Esophagus mucosa (tissue), 1 donor: ENCODE measurements around the gene TNP2. TPM values are rescaled to one million over a fixed set of nuclear protein-coding genes. Genes with fewer than 3 reads are reported as not detected.
"Not testable (repeated sequence)": the region's sequence is repeated elsewhere in the genome, so short reads cannot be mapped to it uniquely, and the experiment has no call there.

ENCODE experiments used
- ATAC-seq: fragments of 200-7000 bp; cut with Tn5 transposase; one replicate; pipeline ENCODE4 v1.9.1; 2020
- total RNA-seq: library from RNA; stranded (reverse); gene quantifications from one replicate; pipeline ENCODE4 v1.2.4, GENCODE V29; 2023
- donor health status: DM: yes; HTN: yes; CAD: no.

The TNP2 gene
- total RNA-seq, 1 donor from 2014 or later = not detected

DNA sequence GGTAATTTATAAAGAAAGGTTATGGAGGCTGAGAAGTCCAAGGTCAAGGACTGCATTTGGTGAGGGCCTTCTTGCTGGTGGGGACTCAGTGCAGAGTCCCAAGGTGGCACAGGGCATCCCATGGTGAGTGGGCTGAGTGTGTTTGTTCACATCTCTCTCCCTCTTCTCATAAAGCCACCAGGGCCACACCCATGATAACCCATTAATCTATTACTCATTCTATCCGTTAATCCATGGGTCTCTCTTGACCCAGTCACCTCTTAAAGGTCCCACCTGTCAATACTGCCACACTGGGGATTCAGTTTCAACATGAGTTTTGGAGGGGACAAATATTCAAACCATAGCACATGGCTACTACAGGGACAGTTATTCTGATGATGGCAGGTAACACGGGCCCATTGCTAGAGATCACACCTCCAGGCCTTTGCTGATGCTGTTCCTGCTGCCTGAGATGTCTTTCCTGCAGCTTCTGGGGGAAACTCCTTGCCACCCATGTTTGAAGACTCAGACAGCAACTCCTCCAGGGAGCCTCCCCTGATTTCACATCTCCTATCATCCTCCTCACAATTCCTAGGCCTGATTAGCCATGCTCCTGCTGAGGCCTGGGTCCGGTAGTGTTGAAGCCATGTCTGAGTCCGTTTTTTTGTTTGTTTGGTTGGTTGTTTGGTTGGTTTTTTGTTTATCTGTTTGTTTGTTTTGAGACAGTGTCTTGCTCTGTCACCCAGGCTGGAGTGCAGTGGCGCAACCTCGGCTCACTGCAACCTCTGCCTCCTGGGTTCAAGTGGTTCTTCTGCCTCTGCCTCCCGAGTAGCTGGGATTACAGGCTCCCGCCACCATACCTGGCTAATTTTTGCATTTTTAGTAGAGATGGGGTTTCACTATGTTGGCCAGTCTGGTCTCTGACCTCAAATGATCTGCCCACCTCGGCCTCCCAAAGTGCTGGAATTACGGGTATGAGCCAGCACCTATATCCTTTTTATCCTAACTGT is 29.2 kb downstream of the TNP2 start:
- ATAC-seq = no peak

- no peak for ATAC-seq
Observed at GRCh38 chr16:11238272-11239202, 30.6 kb downstream of the TNP2 start.

- ATAC-seq = peak; percentile 6
Observed at GRCh38 chr16:11236461-11237254, 32.5 kb downstream of the TNP2 start.

DNA sequence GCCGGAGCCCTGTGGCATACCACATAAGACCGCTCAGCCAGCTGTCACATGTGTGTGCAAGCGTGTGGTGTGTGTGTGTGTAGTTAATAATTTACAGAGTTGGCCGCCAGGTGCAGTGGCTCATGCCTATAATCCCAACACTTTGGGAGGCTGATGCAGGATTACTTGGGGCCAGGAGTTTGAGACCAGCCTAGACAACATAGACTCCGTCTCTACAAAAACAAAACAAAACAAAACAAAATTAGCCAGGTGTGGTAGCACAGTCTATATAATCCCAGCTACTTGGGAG is 33.5 kb downstream of the TNP2 start:
- no peak for ATAC-seq

DNA sequence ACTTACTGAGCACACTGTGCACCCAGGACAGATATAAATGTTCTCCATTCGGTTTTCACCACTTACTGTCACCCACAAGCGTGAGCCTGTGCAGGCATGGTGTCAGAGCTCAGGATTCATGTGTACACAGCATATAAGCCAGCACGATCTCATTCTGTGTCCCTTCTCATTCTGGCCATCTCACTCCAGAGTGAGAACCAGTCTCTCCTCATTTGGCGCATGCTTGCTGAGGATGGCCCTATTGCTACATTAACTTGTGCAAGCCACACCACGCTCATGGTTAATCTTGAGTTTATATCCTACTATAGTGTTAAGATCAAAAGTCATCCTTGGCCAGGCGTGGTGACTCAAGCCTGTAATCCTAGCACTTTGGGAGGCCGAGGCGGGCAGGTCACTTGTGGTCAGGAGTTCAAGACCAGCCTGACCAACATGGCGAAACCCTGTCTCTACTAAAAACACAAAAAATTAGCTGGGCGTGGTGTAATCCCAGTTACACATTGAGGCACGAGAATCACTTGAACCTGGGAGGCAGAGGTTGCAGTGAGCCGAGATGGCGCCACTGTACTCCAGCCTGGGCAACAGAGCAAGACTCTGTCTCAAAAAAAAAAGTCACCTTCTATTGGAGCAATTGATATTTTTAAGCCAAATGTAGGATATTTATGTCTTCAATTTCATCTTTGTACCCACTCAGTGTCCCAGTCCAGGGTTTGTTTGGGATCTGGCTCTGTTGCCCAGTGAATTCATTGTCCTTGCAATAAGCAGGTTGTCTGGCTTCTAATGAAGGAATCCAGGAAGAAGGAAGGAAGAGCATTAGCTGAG is 34.0 kb downstream of the TNP2 start:
- ATAC-seq = no peak

GRCh38 chr16:11233727-11234376 is 35.3 kb downstream of the TNP2 start:
- ATAC-seq = no peak

DNA sequence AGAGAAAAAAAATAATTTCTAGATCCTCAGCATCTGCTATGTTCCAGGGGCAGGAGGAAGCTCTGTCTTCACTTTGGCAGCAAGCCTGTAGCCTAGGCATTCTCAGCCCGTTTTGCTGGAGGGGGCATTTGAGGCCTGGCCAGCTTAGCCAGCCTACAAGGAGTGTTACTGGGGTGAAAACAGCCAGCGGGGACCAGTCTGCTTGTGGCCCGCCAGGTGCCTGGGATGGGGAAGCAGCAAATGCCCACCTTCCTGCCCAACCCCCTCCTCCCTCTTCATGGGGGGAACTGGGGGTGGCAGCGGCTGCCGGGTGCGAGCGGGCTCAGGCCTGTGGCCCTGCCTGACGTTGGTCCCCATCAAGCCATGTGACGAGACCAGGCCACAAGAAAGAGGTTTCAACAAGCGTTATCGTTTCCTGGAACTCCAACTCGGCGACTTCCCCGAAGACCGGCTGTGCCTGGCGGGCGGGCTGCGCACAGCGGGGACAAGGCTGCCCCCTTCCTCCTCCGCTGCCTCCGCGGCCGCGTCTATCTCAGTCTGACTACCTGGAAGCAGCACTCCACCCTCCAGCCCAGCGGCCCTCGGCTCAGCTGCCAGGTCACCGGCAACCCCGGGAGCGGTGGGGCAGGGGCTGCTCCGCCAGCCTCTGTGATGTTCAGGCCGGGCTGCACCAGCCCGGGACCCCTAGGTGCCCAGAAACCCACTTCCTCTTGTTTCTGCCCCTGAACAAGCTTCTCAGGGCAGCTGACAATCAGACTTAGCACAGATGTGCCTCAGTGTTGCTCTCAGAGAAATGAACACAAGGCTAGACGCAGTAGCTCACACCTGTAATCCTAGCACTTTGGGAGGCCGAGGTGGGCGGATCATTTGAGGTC is 36.0 kb downstream of the TNP2 start:
- peak; percentile 37 for ATAC-seq

GRCh38 chr16:11232302-11232851 is 36.7 kb downstream of the TNP2 start:
- no peak for ATAC-seq

DNA sequence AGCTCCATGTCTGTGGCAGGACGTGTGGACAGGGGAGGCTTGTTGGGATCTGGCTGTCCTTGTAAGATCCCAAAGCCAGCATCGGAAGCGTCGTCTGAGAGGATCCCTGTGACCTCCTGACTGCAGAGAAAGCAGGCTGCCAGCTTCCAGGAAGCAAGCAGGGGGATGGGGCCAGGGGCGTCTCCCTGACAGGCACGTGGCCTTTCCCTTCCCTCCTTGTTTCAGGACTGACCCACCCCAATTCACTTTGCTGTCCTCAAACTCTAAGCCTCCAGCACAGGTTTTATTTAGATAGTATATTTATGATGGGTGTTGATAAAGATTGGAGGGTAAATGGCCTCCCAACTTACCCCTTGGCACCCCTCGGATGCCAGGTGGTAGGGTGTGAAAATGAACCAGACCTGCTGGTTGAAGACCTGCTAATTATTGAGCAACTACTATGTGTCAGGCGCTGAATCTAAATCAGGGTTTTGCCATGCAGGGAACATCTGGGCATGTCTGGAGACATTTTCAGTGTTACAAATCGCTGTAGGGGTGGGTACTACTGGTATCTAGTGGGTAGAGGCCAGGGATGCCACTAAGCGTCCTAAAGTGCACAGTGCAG is 37.7 kb downstream of the TNP2 start:
- no peak for ATAC-seq

GRCh38 chr16:11229906-11230305 is 39.2 kb downstream of the TNP2 start:
- ATAC-seq = peak; percentile 20

GRCh38 chr16:11229432-11229831 is 39.7 kb downstream of the TNP2 start:
- no peak for ATAC-seq

DNA sequence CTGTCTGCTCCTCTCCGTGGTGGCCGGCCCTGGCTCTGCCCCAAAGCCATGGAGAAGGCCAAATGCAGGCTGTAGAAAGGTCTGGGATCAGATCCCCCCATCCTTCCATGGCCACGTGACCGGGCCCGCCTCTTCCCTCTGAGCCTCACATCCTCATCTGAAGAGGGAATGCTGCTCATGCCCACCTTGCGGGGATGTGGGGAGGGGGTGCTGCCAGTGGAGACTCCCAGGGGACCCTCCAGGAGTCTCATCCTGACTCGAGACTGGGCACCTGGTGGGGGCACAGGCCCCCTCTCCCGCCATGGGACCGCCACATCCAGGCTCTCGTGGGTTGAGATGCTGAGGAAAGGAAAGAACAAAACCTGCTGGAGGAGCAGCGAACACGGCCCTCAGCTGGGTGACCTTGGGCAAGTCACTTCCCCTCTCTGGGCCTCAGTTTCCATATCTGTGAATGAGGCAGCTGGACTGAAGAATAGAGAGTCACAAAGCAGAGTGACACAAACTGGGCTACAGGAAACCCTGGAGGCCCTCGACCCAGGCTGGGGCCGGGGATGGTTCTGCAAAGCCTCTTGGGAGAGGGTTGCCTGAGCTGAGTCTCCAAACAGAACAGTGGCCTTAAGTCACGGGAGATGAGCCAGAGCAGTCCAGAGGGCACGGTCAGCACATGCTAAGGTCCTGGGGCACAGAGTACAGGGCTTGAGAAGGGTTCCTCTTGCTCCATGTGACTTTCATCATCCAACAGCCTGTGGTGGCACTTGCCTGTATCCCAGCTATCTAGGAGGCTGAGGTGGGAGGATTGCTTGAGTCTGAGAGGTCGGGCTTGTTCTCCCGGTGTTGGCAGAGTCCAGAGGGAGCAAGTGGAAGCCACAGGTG is 43.2 kb downstream of the TNP2 start:
- no peak for ATAC-seq

- ATAC-seq = peak; percentile 62
Observed at GRCh38 chr16:11224894-11225676, 44.0 kb downstream of the TNP2 start.

DNA sequence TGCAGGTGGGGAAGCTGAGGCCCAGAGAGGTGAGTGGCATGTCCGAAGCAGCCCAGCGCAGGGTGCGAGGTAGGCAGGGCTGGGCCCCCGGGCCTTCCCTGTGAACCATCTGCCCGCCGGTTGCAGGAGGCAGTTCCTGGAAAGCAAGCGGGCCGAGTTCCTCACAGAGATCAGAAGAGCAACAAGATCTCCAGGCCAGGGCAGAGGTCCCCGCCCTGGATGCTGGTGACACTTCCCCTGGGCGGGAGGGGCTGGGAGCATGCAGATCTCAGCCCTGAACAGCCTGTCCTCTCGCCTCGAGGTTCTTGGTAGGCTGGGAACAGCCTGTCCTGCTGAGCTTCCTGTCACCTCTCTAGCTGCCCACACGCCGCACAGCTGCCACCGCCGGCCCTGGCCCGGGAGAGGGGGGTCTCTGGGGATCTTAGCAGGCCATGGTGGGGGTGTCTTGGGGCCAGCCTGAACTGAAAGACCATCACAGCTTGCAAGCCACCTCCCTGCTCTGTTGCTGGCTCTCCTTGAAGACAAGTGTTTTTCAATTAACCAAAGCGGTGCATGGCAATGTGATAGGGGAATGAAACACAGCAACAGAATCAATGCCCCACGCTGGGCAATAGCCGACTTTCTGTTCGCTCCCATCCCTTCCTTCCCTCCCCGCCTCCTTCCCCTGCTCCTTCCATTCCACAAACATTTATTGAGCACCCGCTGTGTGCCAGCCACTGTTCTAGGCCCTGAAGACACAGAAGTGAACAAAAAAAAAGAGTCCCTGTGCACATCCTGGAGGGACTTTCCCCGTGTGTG is 44.8 kb downstream of the TNP2 start:
- ATAC-seq = peak; percentile 73

- ATAC-seq = not testable (repeated sequence)
Observed at GRCh38 chr16:11220507-11220906, 48.6 kb downstream of the TNP2 start.

- ATAC-seq = no peak
Observed at GRCh38 chr16:11219178-11219577, 49.9 kb downstream of the TNP2 start.

DNA sequence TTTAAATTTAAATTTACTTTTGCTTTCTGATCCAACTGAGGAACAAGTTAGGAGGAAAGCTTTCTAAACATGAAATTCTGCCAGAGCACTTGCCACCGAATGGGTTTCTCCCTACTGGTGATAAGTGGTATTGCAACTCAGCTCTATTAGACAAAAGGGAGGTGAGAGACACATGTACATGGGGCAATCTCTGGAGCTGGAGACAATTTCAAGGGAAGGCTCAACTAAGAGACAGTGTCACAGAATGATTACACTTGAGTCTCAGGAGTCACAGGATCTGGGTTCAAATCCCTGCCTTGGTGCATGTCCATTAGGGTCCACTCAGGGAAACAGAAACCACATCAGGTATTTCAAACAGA is 50.5 kb downstream of the TNP2 start:
- ATAC-seq = no peak
